Ishikawa (cell line): ENCODE measurements around the gene NANOS1.

ENCODE experiments used
- CEBPB ChIP-seq: IDR thresholded peaks from 2 replicates; pipeline ENCODE4 v1.6.1; 2012
- CREB1 ChIP-seq: IDR thresholded peaks from 2 replicates; pipeline ENCODE4 v1.6.1; 2012; ENCODE audit warnings: low read depth
- EGR1 ChIP-seq: IDR thresholded peaks from 2 replicates; pipeline ENCODE4 v1.6.1; 2012
- EP300 ChIP-seq: IDR thresholded peaks from 2 replicates; pipeline ENCODE4 v1.6.1; 2012; ENCODE audit warnings: borderline replicate concordance
- FOXM1 ChIP-seq: IDR thresholded peaks from 2 replicates; pipeline ENCODE4 v1.6.1; 2012; ENCODE audit warnings: low read depth, borderline replicate concordance
- MAX ChIP-seq: IDR thresholded peaks from 2 replicates; pipeline ENCODE4 v1.6.1; 2012
- NFIC ChIP-seq: IDR thresholded peaks from 2 replicates; pipeline ENCODE4 v1.6.1; 2012
- RAD21 ChIP-seq: IDR thresholded peaks from 2 replicates; pipeline ENCODE4 v1.6.1; 2012; ENCODE audit warnings: low read depth
- REST ChIP-seq: IDR thresholded peaks from 2 replicates; pipeline ENCODE4 v1.6.1; 2012; ENCODE audit warnings: low read depth, mild to moderate bottlenecking
- TAF1 ChIP-seq: IDR thresholded peaks from 2 replicates; pipeline ENCODE4 v1.6.1; 2012; ENCODE audit warnings: low read depth, mild to moderate bottlenecking
- TEAD4 ChIP-seq: IDR thresholded peaks from 2 replicates; pipeline ENCODE4 v1.6.1; 2012
- YY1 ChIP-seq: IDR thresholded peaks from 2 replicates; pipeline ENCODE4 v1.6.1; 2012; ENCODE audit warnings: low read depth
- ZBTB7A ChIP-seq: IDR thresholded peaks from 2 replicates; pipeline ENCODE4 v1.6.1; 2012; ENCODE audit warnings: low read depth
- TF ChIP-seq, protein P1 (sequence below): IDR thresholded peaks from 2 replicates; pipeline ENCODE4 v1.6.1; 2012

DNA sequence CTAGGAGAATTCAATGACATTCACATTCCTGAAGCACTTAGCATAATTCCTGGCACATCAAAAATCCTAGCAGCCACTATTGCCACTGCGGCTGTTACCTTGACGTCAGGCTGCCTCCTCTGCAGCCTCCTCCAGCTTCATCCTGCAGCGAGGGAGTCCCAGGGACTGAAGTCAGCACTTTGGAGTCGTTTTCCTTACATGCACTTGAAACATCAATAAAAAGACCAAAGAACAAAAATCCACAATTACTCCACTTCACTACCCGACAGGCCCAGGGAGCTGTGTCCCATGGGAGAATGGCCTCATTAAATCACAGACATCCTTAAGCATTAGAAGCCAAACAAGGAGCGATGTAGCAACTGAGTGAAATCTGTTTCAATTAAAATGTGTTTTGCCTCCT is 48.6 kb upstream of the NANOS1 start:
- TF ChIP-seq REST (no peak), CREB1 (no peak), MAX (no peak), FOXM1 (no peak), YY1 (no peak), ZBTB7A (no peak), TAF1 (no peak), TEAD4 (no peak), EP300 (no peak), CEBPB (no peak), RAD21 (no peak), NFIC (no peak), EGR1 (no peak)
- TF ChIP-seq, protein P1, sequence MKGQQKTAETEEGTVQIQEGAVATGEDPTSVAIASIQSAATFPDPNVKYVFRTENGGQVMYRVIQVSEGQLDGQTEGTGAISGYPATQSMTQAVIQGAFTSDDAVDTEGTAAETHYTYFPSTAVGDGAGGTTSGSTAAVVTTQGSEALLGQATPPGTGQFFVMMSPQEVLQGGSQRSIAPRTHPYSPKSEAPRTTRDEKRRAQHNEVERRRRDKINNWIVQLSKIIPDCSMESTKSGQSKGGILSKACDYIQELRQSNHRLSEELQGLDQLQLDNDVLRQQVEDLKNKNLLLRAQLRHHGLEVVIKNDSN: no peak
